Stromal cell of bone marrow (primary cell): Measurements from ENCODE around the gene SLC1A5.
"Not testable (repeated sequence)": the region's sequence is repeated elsewhere in the genome, so short reads cannot be mapped to it uniquely, and the experiment has no call there.

ENCODE experiments used
- DNase-seq: peaks from one replicate; pipeline ENCODE4 v3.0.0-alpha.2; 2012; ENCODE audit warnings: low read depth

Gene SLC1A5

GRCh38 chr19:46798713-46799112 lies 10.3 kb upstream of the SLC1A5 start:
- DNase-seq, result no peak

- no peak for DNase-seq
Observed at GRCh38 chr19:46797881-46798280, 9.5 kb upstream of the SLC1A5 start.

GRCh38 chr19:46791944-46792343 lies 3.5 kb upstream of the SLC1A5 start:
- no peak for DNase-seq

- no peak for DNase-seq
Observed at GRCh38 chr19:46789371-46789770, 977 bp upstream of the SLC1A5 start.

- DNase-seq, result no peak
Observed at GRCh38 chr19:46788968-46789338, 559 bp upstream of the SLC1A5 start.

GRCh38 chr19:46787331-46788261 lies 798 bp downstream of the SLC1A5 start:
- DNase-seq, result no peak

- DNase-seq, result no peak
Observed at GRCh38 chr19:46787040-46787330, 1.4 kb downstream of the SLC1A5 start.

GRCh38 chr19:46786236-46787039 lies 2.0 kb downstream of the SLC1A5 start:
- DNase-seq, result peak; percentile 68

- DNase-seq, result no peak
Observed at GRCh38 chr19:46785980-46786235, 2.5 kb downstream of the SLC1A5 start.

GRCh38 chr19:46785054-46785979 lies 3.1 kb downstream of the SLC1A5 start:
- DNase-seq, result no peak

- DNase-seq, result peak; percentile 80
Observed at GRCh38 chr19:46784262-46785053, 3.9 kb downstream of the SLC1A5 start.

GRCh38 chr19:46783670-46784069 lies 4.7 kb downstream of the SLC1A5 start:
- DNase-seq, result no peak

- no peak for DNase-seq
Observed at GRCh38 chr19:46782355-46783019, 5.9 kb downstream of the SLC1A5 start.

GRCh38 chr19:46777956-46778645 lies 10.3 kb downstream of the SLC1A5 start:
- DNase-seq, result not testable (repeated sequence)

- no peak for DNase-seq
Observed at GRCh38 chr19:46776927-46777911, 11.2 kb downstream of the SLC1A5 start.

- DNase-seq, result no peak
Observed at GRCh38 chr19:46775642-46776258, 12.6 kb downstream of the SLC1A5 start.

- no peak for DNase-seq
Observed at GRCh38 chr19:46773018-46773399, 15.4 kb downstream of the SLC1A5 start.

- no peak for DNase-seq
Observed at GRCh38 chr19:46772170-46773017, 16.0 kb downstream of the SLC1A5 start.
